Neuron (in vitro differentiated cells): ENCODE data around the gene LENEP.
"Not testable (repeated sequence)": the region's sequence is repeated elsewhere in the genome, so short reads cannot be mapped to it uniquely, and the experiment has no call there.

ENCODE experiments used
- H2AFZ ChIP-seq: one replicate; pipeline ENCODE4 v1.6.1; 2013; ENCODE audit warnings: low read depth, mild to moderate bottlenecking, inconsistent platforms, low read length, moderate library complexity
- H3K27me3 ChIP-seq: one replicate; pipeline ENCODE4 v1.6.1; 2013; ENCODE audit warnings: low read length; ENCODE audit not compliant: insufficient read depth
- H3K36me3 ChIP-seq: one replicate; pipeline ENCODE4 v1.6.1; 2013; ENCODE audit warnings: low read length; ENCODE audit not compliant: insufficient read depth
- H3K4me1 ChIP-seq: one replicate; pipeline ENCODE4 v1.6.1; 2013; ENCODE audit warnings: low read length; ENCODE audit not compliant: insufficient read depth
- H3K4me3 ChIP-seq: 2 replicates; pipeline ENCODE4 v1.5.1; 2013; ENCODE audit warnings: mild to moderate bottlenecking, low read length, moderate library complexity
- H3K9me3 ChIP-seq: one replicate; pipeline ENCODE4 v1.6.1; 2013; ENCODE audit warnings: low read length

LENEP gene

GRCh38 chr1:154974808-154975408 lies 18.5 kb upstream of the LENEP start:
- Histone ChIP-seq H3K4me1 (peaks cover 44% of the 10 kb centered on the region), H3K36me3 (peaks cover 13% of the 10 kb centered on the region), H3K4me3 (peak overlapping the region; percentile 89), H3K9me3 (no peaks in the 10 kb centered on the region), H2AFZ (peak overlapping the region; percentile 0), H3K27me3 (no peaks in the 10 kb centered on the region)

- Histone ChIP-seq H2AFZ (peak overlapping the region; percentile 0), H3K4me3 (peak overlapping the region; percentile 89), H3K4me1 (peaks cover 37% of the 10 kb centered on the region), H3K27me3 (no peaks in the 10 kb centered on the region), H3K9me3 (no peaks in the 10 kb centered on the region), H3K36me3 (peaks cover 13% of the 10 kb centered on the region)
Observed at GRCh38 chr1:154975409-154976059, 17.9 kb upstream of the LENEP start.

DNA sequence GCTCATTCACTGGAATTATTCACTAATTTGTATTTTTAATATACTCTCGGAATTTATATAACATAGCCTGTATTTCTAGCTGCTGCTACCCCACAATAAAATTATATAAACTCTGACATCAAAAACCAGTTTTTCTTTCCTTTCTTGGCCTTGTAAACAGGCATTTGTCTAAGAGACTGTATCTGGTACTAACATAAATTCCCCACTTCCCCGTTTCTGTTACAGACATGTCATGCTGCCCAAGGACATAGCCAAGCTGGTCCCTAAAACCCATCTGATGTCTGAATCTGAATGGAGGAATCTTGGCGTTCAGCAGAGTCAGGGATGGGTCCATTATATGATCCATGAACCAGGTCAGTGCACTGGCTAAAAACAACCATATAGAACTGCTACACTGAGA lies 15.6 kb upstream of the LENEP start:
- peaks cover 20% of the 10 kb centered on the region for H3K4me1 ChIP-seq
- H2AFZ ChIP-seq, H3K9me3 ChIP-seq, H3K27me3 ChIP-seq, H3K4me3 ChIP-seq: not testable (repeated sequence)
- peaks cover 13% of the 10 kb centered on the region for H3K36me3 ChIP-seq

DNA sequence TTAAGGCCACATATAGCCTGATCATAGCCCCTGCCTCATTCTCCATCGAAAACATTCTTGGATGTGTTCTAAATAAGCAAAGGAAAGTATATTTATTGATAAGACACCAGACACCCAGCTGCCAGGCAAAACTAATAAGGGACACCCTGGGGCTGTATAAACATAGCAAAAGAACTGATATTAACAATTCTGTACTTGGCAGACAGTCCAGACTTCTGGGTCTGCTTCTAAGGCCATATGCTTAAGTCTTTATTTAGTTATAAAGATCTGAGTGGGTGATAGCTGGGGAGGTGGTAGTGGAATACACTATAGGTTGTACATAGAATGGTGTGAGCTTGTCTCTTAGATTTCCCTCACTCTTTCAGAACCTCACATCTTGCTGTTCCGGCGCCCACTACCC lies 15.0 kb upstream of the LENEP start:
- peaks cover 13% of the 10 kb centered on the region for H3K36me3 ChIP-seq
- no peak overlapping the region for H3K4me3 ChIP-seq
- no peaks in the 10 kb centered on the region for H3K9me3 ChIP-seq
- H3K27me3 ChIP-seq: no peaks in the 10 kb centered on the region
- peaks cover 17% of the 10 kb centered on the region for H3K4me1 ChIP-seq
- no peak overlapping the region for H2AFZ ChIP-seq

DNA sequence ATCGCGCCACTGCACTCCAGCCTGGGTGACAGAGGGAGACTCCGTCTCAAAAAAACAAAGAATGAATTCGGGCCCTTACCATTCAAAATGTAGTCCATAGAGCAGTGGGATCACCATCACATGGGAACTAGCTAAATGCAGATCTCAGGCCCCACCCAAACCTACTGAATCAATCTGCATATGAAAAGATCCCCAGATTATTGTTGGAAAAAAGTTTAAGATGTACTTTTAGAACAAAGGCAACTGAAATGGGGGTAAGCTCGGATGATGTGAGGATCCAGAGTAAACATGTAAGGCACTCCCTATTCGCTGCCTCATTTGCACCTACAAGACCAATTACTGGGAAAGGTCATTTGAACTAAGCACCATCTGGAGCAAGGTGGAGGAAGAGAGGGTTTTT lies 11.0 kb upstream of the LENEP start:
- Histone ChIP-seq H3K27me3 (no peaks in the 10 kb centered on the region), H3K9me3 (no peaks in the 10 kb centered on the region), H3K4me3 (peak overlapping the region; percentile 62), H3K4me1 (peaks cover 10% of the 10 kb centered on the region), H3K36me3 (peaks cover 19% of the 10 kb centered on the region), H2AFZ (peak overlapping the region; percentile 44)

DNA sequence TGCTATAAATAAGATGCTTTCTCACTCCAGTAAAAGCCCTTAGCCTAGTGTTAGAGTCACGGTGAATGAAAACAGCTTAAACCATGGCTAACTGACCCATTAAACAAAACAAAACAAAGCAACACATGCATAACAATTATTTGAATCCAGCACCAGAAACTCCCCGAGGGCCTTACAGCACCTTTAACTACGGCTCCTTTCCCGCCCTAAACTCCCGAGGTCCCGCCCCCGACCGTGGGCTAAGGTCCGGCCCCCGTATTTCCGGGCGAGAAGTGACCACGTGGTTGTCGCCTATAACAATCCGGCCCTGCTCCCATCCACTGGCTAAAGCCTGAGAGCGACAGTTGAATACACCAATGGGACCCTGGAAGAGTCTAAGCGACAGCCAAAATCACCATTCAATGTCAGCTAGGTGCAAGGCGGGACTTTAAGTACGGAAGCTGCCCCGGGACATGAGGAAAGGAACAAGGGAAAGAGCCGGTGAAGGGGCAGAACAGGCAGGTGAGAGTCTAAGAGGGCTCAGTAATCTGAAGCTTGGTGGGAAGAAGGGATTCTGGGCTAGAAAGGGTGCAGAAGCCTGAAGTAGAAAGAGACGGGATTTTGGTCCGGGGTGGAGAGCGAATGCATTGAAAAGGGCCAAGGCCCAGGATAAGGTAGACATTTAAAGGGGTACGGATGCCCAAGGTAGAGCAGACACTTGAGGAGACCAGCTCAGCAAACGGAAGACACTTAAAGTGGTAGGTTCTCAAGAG lies 10.3 kb upstream of the LENEP start, which contains the start of gene FLAD1:
FLAD1 (plus strand) TSS at position 448 of the 752 bp plus-strand sequence. CDS start 351 bp downstream, outside the sequence.
- peak within 1 kb of the TSS; percentile 44 for H2AFZ ChIP-seq
- no peaks in the 10 kb centered on the region for H3K27me3 ChIP-seq
- H3K36me3 ChIP-seq: peaks cover 22% of the 10 kb centered on the region
- H3K4me3 ChIP-seq: peak within 1 kb of the TSS; percentile 62
- peaks cover 10% of the 10 kb centered on the region for H3K4me1 ChIP-seq
- no peaks in the 10 kb centered on the region for H3K9me3 ChIP-seq

- Histone ChIP-seq H3K36me3 (peaks cover 24% of the 10 kb centered on the region), H3K4me3 (peak overlapping the region; percentile 62), H2AFZ (no peak overlapping the region), H3K9me3 (no peaks in the 10 kb centered on the region), H3K4me1 (peaks cover 10% of the 10 kb centered on the region), H3K27me3 (no peaks in the 10 kb centered on the region)
Observed at GRCh38 chr1:154983776-154984466, 9.5 kb upstream of the LENEP start.

- not testable (repeated sequence) for H3K4me1 ChIP-seq, H2AFZ ChIP-seq, H3K4me3 ChIP-seq, H3K9me3 ChIP-seq, H3K27me3 ChIP-seq
- peaks cover 36% of the 10 kb centered on the region for H3K36me3 ChIP-seq
Observed at GRCh38 chr1:154986736-154987135, 6.7 kb upstream of the LENEP start.

- Histone ChIP-seq H2AFZ (no peak overlapping the region), H3K36me3 (peaks cover 36% of the 10 kb centered on the region), H3K27me3 (no peaks in the 10 kb centered on the region), H3K9me3 (no peaks in the 10 kb centered on the region), H3K4me1 (peaks cover 10% of the 10 kb centered on the region), H3K4me3 (no peak overlapping the region)
Observed at GRCh38 chr1:154987326-154987725, 6.1 kb upstream of the LENEP start.

- Histone ChIP-seq H3K36me3 (peaks cover 42% of the 10 kb centered on the region), H3K4me3 (no peak overlapping the region), H3K9me3 (no peaks in the 10 kb centered on the region), H3K4me1 (peaks cover 11% of the 10 kb centered on the region), H2AFZ (no peak overlapping the region), H3K27me3 (no peaks in the 10 kb centered on the region)
Observed at GRCh38 chr1:154988058-154988954, 5.1 kb upstream of the LENEP start.

DNA sequence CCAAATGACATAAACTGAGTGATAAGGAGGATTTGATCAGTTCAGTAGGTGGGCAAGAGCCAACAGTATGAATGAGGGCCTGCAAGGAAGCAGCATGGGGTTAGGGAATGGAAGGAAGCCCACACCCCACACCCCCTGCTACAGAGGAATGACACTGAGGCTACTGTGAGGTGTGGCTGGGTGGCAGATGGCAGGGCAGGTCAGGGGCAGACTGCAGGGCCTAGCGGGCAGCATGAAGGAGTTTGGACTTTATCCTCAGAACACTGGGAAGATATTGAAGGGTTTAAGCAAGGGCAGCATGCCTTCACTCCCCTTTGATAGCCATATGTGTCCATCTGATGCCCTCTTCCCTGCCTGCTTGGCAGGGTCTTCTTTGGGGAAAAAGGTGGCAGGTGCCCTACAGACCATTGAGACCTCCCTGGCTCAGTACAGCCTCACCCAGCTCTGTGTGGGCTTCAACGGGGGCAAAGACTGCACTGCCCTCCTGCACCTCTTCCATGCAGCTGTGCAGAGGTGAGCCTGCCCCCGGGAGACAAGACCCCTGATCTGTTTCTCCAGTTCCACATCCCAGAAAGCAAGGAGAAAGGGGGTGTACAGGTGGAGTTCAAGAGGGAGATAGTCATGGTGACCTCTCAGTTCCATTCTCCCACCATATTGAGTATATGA lies 4.1 kb upstream of the LENEP start:
- no peaks in the 10 kb centered on the region for H3K27me3 ChIP-seq
- peaks cover 5% of the 10 kb centered on the region for H3K4me1 ChIP-seq
- H3K9me3 ChIP-seq: no peaks in the 10 kb centered on the region
- H3K36me3 ChIP-seq: peaks cover 42% of the 10 kb centered on the region
- H3K4me3 ChIP-seq: no peak overlapping the region
- H2AFZ ChIP-seq: no peak overlapping the region

DNA sequence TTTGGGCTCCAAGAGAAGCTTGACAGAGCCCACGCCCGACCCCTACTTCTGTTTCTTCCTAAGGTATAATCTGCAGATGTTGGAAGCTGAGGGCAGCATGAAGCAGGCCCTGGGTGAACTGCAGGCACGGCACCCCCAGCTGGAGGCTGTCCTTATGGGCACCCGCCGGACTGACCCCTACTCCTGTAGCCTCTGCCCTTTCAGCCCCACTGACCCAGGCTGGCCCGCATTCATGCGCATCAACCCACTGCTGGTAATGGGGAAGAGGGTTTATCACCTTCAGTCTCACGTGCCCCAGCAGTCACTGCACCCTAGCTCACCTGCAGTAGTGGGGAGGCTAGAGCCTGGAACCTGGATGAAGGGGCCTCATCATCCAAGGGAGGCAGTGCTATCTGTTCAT lies 3.1 kb upstream of the LENEP start:
- no peaks in the 10 kb centered on the region for H3K27me3 ChIP-seq
- peaks cover 2% of the 10 kb centered on the region for H3K4me1 ChIP-seq
- no peaks in the 10 kb centered on the region for H3K9me3 ChIP-seq
- H2AFZ ChIP-seq: no peak overlapping the region
- no peak overlapping the region for H3K4me3 ChIP-seq
- peaks cover 42% of the 10 kb centered on the region for H3K36me3 ChIP-seq
